OCI-LY7 (cell line): ENCODE results near the gene CDHR5. TPM values are rescaled to one million over a fixed set of nuclear protein-coding genes. Genes with fewer than 3 reads are reported as not detected.
A peak's percentile ranks its signal among the peaks of the same experiment; 100 is the strongest.

Experiments
- BruUV-seq: library from RNA; stranded (reverse); fragments of 400-500 nt; replicated peaks from 2 replicates; lab custom pipeline; 2021; lab: Mats Ljungman, UMichigan
- CTCF ChIA-PET: fragments of 300-600 bp; sonication (Branson Sonifier 250); formaldehyde crosslinking; loops from one replicate; lab custom pipeline; 2022; ENCODE audit warnings: antibody characterized with exemption; ENCODE audit not compliant: unreplicated experiment; lab: Charles Lee
- POLR2A ChIA-PET: fragments of 300-600 bp; sonication (Branson Sonifier 250); formaldehyde crosslinking; loops from one replicate; lab custom pipeline; 2022; ENCODE audit warnings: antibody characterized with exemption; lab: Charles Lee
- DNase-seq: peaks from one replicate; pipeline ENCODE4 v3.0.0-alpha.2; 2015; ENCODE audit warnings: low spot score
- H2AFZ ChIP-seq: fragments of 200-600 bp; sonication (generic), shearing (Covaris generic); 2 replicates; pipeline ENCODE4 v1.6.1; 2014; ENCODE audit warnings: mild to moderate bottlenecking, antibody characterized with exemption, low read length, moderate library complexity
- H3K27ac ChIP-seq: fragments of 200-600 bp; sonication (generic); 2 replicates; pipeline ENCODE4 v1.5.1; 2014; ENCODE audit warnings: mixed run types, low read depth, mild to moderate bottlenecking, moderate library complexity, low read length, inconsistent platforms; ENCODE audit not compliant: poor library complexity, severe bottlenecking
- H3K36me3 ChIP-seq: fragments of 200-600 bp; sonication (generic); 2 replicates; pipeline ENCODE4 v1.6.1; 2014; ENCODE audit warnings: mild to moderate bottlenecking, antibody characterized with exemption, low read length, moderate library complexity, mixed read lengths; ENCODE audit not compliant: insufficient read depth
- H3K4me1 ChIP-seq: fragments of 200-600 bp; sonication (generic); 2 replicates; pipeline ENCODE4 v1.5.1; 2014; ENCODE audit warnings: mild to moderate bottlenecking, low read length; ENCODE audit not compliant: insufficient read depth, poor library complexity, severe bottlenecking
- H3K4me2 ChIP-seq: fragments of 200-600 bp; sonication (generic); 2 replicates; pipeline ENCODE4 v1.6.1; 2014; ENCODE audit warnings: mild to moderate bottlenecking, low read length
- H3K4me3 ChIP-seq: fragments of 200-600 bp; sonication (generic); 2 replicates; pipeline ENCODE4 v1.5.1; 2014; ENCODE audit warnings: mild to moderate bottlenecking, low read depth, low read length; ENCODE audit not compliant: poor library complexity, severe bottlenecking
- H3K79me2 ChIP-seq: fragments of 200-600 bp; sonication (generic); 2 replicates; pipeline ENCODE4 v1.6.1; 2016; ENCODE audit warnings: low read depth, mild to moderate bottlenecking, low read length, moderate library complexity, mixed read lengths; ENCODE audit not compliant: insufficient read depth
- H3K9me2 ChIP-seq: fragments of 200-600 bp; sonication (generic); 2 replicates; pipeline ENCODE4 v1.6.1; 2016; ENCODE audit warnings: mild to moderate bottlenecking, low read length, mixed read lengths; ENCODE audit not compliant: insufficient read depth
- H3K9me3 ChIP-seq: fragments of 200-600 bp; sonication (generic); 2 replicates; pipeline ENCODE4 v1.6.1; 2014; ENCODE audit warnings: mild to moderate bottlenecking, mixed run types, low read length, mixed read lengths
- H4K20me1 ChIP-seq: fragments of 200-600 bp; sonication (generic); 2 replicates; pipeline ENCODE4 v1.6.1; 2014; ENCODE audit warnings: mild to moderate bottlenecking, antibody characterized with exemption, low read length, moderate library complexity, mixed read lengths; ENCODE audit not compliant: insufficient read depth
- CTCF ChIP-seq: fragments of 200-600 bp; sonication (generic); conservative IDR thresholded peaks from 2 replicates; pipeline ENCODE4 v1.5.1; 2014; ENCODE audit warnings: mild to moderate bottlenecking, antibody characterized with exemption, low read length, moderate library complexity, mixed read lengths
- EZH2phosphoT487 ChIP-seq: fragments of 200-600 bp; sonication (generic); IDR thresholded peaks from 2 replicates; pipeline ENCODE4 v1.6.1; 2018; ENCODE audit warnings: low read depth, borderline replicate concordance, mild to moderate bottlenecking, mixed run types, antibody characterized with exemption, low read length, moderate library complexity, mixed read lengths
- intact Hi-C: fragments of 100-400 bp; cut with micrococcal nuclease; formaldehyde crosslinking; loops from one replicate; pipeline ENCODE4 v1.10.0; 2022; ENCODE audit not compliant: unreplicated experiment
- total RNA-seq, 2 experiments: library from RNA; depleted of rRNA in 1 of 2; stranded (reverse); fragments of >200 nt in 1 of 2; shearing (Covaris generic) in 1 of 2; gene quantifications; 2 replicates each; pipeline ENCODE4 v1.2.3, GENCODE V29; 2014 to 2022

CDHR5 gene
- total RNA-seq, 2 experiments from 2014 or later: not detected

GRCh38 chr11:607971-608659, 16.6 kb downstream of the CDHR5 start:
- intact Hi-C loops: no loop called here
- Histone ChIP-seq H3K4me3 (no peak overlapping the region), H3K27ac (no peak overlapping the region), H3K9me2 (no peaks in the 10 kb centered on the region), H2AFZ (no peak overlapping the region), H3K4me2 (no peak overlapping the region), H3K36me3 (peaks cover 98% of the 10 kb centered on the region), H3K4me1 (no peaks in the 10 kb centered on the region), H3K9me3 (no peaks in the 10 kb centered on the region), H3K79me2 (no peaks in the 10 kb centered on the region), H4K20me1 (no peaks in the 10 kb centered on the region)
- CTCF ChIA-PET: interaction anchor here (0.5 to 0.6 kb wide), 2 partner anchors 9 to 29 kb away, joined by 3 to 4 read pairs; no protein-coding TSS in a partner anchor
- no peak for DNase-seq
- TF ChIP-seq CTCF: no peak
- no peak for TF ChIP-seq EZH2phosphoT487
- POLR2A ChIA-PET: no interaction called here
- BruUV-seq: TSS peak; percentile 35

GRCh38 chr11:607020-607780, 17.6 kb downstream of the CDHR5 start:
- ChIA-PET CTCF (no interaction called here), POLR2A (no interaction called here)
- intact Hi-C loops: no loop called here
- H3K79me2 ChIP-seq: no peaks in the 10 kb centered on the region
- no peak overlapping the region for H3K4me3 ChIP-seq
- no peak overlapping the region for H3K4me2 ChIP-seq
- peaks cover 98% of the 10 kb centered on the region for H3K36me3 ChIP-seq
- H3K27ac ChIP-seq: no peak overlapping the region
- H3K4me1 ChIP-seq: no peaks in the 10 kb centered on the region
- no peaks in the 10 kb centered on the region for H3K9me3 ChIP-seq
- H4K20me1 ChIP-seq: no peaks in the 10 kb centered on the region
- no peak for TF ChIP-seq CTCF
- no peak for TF ChIP-seq EZH2phosphoT487
- DNase-seq: no peak
- no peak overlapping the region for H2AFZ ChIP-seq
- BruUV-seq: no TSS peak
- H3K9me2 ChIP-seq: no peaks in the 10 kb centered on the region

- Histone ChIP-seq H4K20me1 (no peaks in the 10 kb centered on the region), H3K4me2 (no peak overlapping the region), H3K27ac (no peak overlapping the region), H3K4me1 (no peaks in the 10 kb centered on the region), H3K4me3 (no peak overlapping the region), H3K79me2 (no peaks in the 10 kb centered on the region), H2AFZ (no peak overlapping the region), H3K9me2 (no peaks in the 10 kb centered on the region), H3K9me3 (no peaks in the 10 kb centered on the region), H3K36me3 (peaks cover 98% of the 10 kb centered on the region)
- POLR2A ChIA-PET: no interaction called here
- no peak for TF ChIP-seq EZH2phosphoT487
- no peak for TF ChIP-seq CTCF
- no peak for DNase-seq
- CTCF ChIA-PET: no interaction called here
- intact Hi-C loops: no loop called here
- no TSS peak for BruUV-seq
These were observed 18.5 kb downstream of the CDHR5 start for GRCh38 chr11:606245-606644.
